SK-N-SH (cell line): ENCODE results near the gene MRPL55.

ENCODE experiments used
- EZH2phosphoT487 ChIP-seq: fragments of 200-600 bp; sonication (generic); IDR thresholded peaks from 2 replicates; pipeline ENCODE4 v1.6.1; 2017; ENCODE audit warnings: low read depth, mixed run types, mild to moderate bottlenecking, antibody characterized with exemption, moderate library complexity, borderline replicate concordance
- GABPA ChIP-seq: IDR thresholded peaks from 2 replicates; pipeline ENCODE4 v1.4.0; 2012; ENCODE audit warnings: low read depth, mild to moderate bottlenecking
- GATA2 ChIP-seq: sonication (generic); formaldehyde crosslinking; IDR thresholded peaks from 2 replicates; pipeline ENCODE4 v1.5.0; 2020; ENCODE audit warnings: mild to moderate bottlenecking, missing genetic modification reagents
- JUND ChIP-seq: IDR thresholded peaks from 2 replicates; pipeline ENCODE4 v1.4.0; 2012
- NRF1 ChIP-seq: IDR thresholded peaks from 2 replicates; pipeline ENCODE4 v1.6.1; 2012; ENCODE audit warnings: low read depth, mild to moderate bottlenecking, low read length
- RAD21 ChIP-seq: IDR thresholded peaks from 2 replicates; pipeline ENCODE4 v1.6.1; 2012; ENCODE audit warnings: mild to moderate bottlenecking, low read length
- SMC3 ChIP-seq: IDR thresholded peaks from 2 replicates; pipeline ENCODE4 v1.6.1; 2012; ENCODE audit warnings: low read depth, low read length, improper control_type of control experiment
- TAF1 ChIP-seq: IDR thresholded peaks from 2 replicates; pipeline ENCODE4 v1.6.1; 2012; ENCODE audit warnings: low read depth, mild to moderate bottlenecking, low read length, moderate library complexity, borderline replicate concordance
- USF2 ChIP-seq: fragments of 150-350 bp; IDR thresholded peaks from 2 replicates; pipeline ENCODE4 v1.6.1; 2017; ENCODE audit warnings: antibody characterized with exemption, low read length, low read depth, borderline replicate concordance
- TF ChIP-seq, protein P1 (sequence below): fragments of 200-600 bp; sonication (generic); IDR thresholded peaks from 2 replicates; pipeline ENCODE4 v1.6.1; 2017; ENCODE audit warnings: antibody characterized with exemption, mild to moderate bottlenecking, moderate library complexity

GRCh38 chr1:228131766-228132165 lies 22.7 kb upstream of the MRPL55 start:
- TF ChIP-seq TAF1 = no peak
- TF ChIP-seq, protein P1, sequence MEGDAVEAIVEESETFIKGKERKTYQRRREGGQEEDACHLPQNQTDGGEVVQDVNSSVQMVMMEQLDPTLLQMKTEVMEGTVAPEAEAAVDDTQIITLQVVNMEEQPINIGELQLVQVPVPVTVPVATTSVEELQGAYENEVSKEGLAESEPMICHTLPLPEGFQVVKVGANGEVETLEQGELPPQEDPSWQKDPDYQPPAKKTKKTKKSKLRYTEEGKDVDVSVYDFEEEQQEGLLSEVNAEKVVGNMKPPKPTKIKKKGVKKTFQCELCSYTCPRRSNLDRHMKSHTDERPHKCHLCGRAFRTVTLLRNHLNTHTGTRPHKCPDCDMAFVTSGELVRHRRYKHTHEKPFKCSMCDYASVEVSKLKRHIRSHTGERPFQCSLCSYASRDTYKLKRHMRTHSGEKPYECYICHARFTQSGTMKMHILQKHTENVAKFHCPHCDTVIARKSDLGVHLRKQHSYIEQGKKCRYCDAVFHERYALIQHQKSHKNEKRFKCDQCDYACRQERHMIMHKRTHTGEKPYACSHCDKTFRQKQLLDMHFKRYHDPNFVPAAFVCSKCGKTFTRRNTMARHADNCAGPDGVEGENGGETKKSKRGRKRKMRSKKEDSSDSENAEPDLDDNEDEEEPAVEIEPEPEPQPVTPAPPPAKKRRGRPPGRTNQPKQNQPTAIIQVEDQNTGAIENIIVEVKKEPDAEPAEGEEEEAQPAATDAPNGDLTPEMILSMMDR = no peak
- no peak for TF ChIP-seq RAD21
- TF ChIP-seq GABPA = no peak
- no peak for TF ChIP-seq SMC3
- TF ChIP-seq JUND = no peak
- TF ChIP-seq NRF1 = no peak
- TF ChIP-seq USF2 = no peak
- no peak for TF ChIP-seq GATA2 (CRISPR knock-in tag)
- TF ChIP-seq EZH2phosphoT487 = no peak
